Measurements from ENCODE around the gene RXFP4. TPM values are rescaled to one million over a fixed set of nuclear protein-coding genes. Genes with fewer than 3 reads are reported as not detected.

Gene RXFP4
- polyA plus RNA-seq, 1 donor (not counting 4 experiments of a cell fraction or from before 2014, with no cell fraction given), result not detected

DNA sequence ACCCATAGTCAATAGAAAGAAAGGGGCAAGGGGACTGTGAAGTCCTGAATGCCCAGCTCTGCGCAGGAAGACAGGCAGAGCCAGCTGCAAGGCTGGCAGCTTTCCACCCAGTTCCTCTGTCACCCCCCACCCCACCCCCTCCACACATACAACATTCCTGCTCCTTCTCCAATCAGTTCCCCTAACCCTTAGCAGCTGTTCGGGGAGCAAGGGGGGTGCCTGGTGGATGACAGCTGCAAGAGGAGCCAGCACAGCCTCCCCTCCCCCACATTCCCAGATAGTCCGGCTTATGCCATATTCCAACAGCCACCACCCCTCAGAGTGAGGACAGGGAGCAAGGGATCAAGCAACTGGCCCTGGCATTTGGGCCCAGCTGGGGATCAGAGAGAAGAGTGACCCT, 27.2 kb downstream of the RXFP4 start:
- Histone ChIP-seq H4K20me1 (ENCODE audit: control insufficient read depth, extremely low read depth, insufficient read depth, low read length) (peaks cover 11% of the 10 kb centered on the region), H3K36me3 (ENCODE audit: control insufficient read depth in 2 of 2, extremely low read depth in 1 of 2, insufficient read depth in 2 of 2, low read length in 2 of 2) (peaks cover 45 to 49% of the 10 kb centered on the region in 2 experiments), H3K79me2 (ENCODE audit: control insufficient read depth, insufficient read depth, low read length) (peaks cover 52% of the 10 kb centered on the region), H2AFZ (ENCODE audit: control insufficient read depth, low read length) (no peak overlapping the region), H3K9ac (ENCODE audit: control insufficient read depth, extremely low read depth, insufficient read depth, low read length) (no peak overlapping the region), H3K27ac (ENCODE audit: control insufficient read depth, insufficient read depth, low read length) (no peak overlapping the region), H3K9me3 (ENCODE audit: control insufficient read depth, low read depth, low read length) (no peaks in the 10 kb centered on the region), H3K4me1 (ENCODE audit: control insufficient read depth, extremely low read depth, insufficient read depth, low read length) (no peaks in the 10 kb centered on the region), H3K27me3 (ENCODE audit: control insufficient read depth, extremely low read depth, insufficient read depth, low read length) (no peaks in the 10 kb centered on the region), H3K4me2 (ENCODE audit: control insufficient read depth, extremely low read depth, insufficient read depth, low read depth, low read length) (no peak overlapping the region), H3K4me3 (ENCODE audit: control insufficient read depth in 2 of 3, extremely low read depth in 1 of 3, insufficient read depth in 2 of 3, low read depth in 1 of 3, low read length in 3 of 3) (no peak overlapping the region), H3K9me1 (ENCODE audit: control insufficient read depth, extremely low read depth, insufficient read depth, low read length) (no peaks in the 10 kb centered on the region)
- FAIRE-seq (no peak), DNase-seq (ENCODE audit: low read depth, low spot score) (no peak)
- dilution Hi-C loops (cut with MboI; ENCODE audit: extremely low pct_ligation_motif_present, low sequenced_read_pairs), result no loop called here
- TF ChIP-seq, protein P1, sequence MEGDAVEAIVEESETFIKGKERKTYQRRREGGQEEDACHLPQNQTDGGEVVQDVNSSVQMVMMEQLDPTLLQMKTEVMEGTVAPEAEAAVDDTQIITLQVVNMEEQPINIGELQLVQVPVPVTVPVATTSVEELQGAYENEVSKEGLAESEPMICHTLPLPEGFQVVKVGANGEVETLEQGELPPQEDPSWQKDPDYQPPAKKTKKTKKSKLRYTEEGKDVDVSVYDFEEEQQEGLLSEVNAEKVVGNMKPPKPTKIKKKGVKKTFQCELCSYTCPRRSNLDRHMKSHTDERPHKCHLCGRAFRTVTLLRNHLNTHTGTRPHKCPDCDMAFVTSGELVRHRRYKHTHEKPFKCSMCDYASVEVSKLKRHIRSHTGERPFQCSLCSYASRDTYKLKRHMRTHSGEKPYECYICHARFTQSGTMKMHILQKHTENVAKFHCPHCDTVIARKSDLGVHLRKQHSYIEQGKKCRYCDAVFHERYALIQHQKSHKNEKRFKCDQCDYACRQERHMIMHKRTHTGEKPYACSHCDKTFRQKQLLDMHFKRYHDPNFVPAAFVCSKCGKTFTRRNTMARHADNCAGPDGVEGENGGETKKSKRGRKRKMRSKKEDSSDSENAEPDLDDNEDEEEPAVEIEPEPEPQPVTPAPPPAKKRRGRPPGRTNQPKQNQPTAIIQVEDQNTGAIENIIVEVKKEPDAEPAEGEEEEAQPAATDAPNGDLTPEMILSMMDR (optimal IDR thresholded peaks at IDR 0.05 in 1 of 3, IDR thresholded peaks at IDR 0.05 in 1 of 3, conservative IDR thresholded peaks at IDR 0.05 in 1 of 3; ENCODE audit: extremely low read depth in 1 of 3, insufficient read depth in 2 of 3, low read length in 3 of 3), result no peak
- TF ChIP-seq EZH2 (IDR thresholded peaks at IDR 0.05; ENCODE audit: low read length), result no peak

DNA sequence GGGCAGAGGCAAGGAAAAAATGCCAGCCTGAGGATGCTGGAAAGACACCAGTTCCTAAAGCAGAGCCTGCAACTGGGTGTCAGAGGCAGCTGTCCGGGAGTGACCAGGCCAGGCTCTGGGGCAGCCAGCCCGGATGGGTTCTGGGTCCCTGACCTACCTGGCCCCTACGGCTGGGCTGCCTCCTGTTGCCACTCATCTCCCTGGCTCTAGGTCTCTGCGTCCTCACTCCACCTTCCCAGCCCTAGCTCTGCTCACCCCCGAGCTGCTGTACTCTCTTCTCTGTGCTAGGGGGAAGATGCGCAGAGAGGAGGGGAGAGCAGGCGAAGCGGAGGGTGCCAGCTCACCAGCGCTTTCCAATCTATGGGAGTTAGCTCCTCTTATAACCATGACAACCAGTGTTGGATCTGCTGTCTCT, 27.9 kb downstream of the RXFP4 start:
- peaks cover 43 to 54% of the 10 kb centered on the region in 2 experiments for H3K36me3 ChIP-seq (ENCODE audit: control insufficient read depth in 2 of 2, extremely low read depth in 1 of 2, insufficient read depth in 2 of 2, low read length in 2 of 2)
- FAIRE-seq (no peak), DNase-seq (ENCODE audit: low read depth, low spot score) (no peak)
- H3K4me3 ChIP-seq (ENCODE audit: control insufficient read depth in 2 of 3, extremely low read depth in 1 of 3, insufficient read depth in 2 of 3, low read depth in 1 of 3, low read length in 3 of 3), result no peak overlapping the region
- dilution Hi-C loops (cut with MboI; ENCODE audit: extremely low pct_ligation_motif_present, low sequenced_read_pairs), result no loop called here
- H3K4me1 ChIP-seq (ENCODE audit: control insufficient read depth, extremely low read depth, insufficient read depth, low read length), result peaks cover 5% of the 10 kb centered on the region
- peaks cover 16% of the 10 kb centered on the region for H4K20me1 ChIP-seq (ENCODE audit: control insufficient read depth, extremely low read depth, insufficient read depth, low read length)
- no peak overlapping the region for H3K9ac ChIP-seq (ENCODE audit: control insufficient read depth, extremely low read depth, insufficient read depth, low read length)
- TF ChIP-seq EZH2 (IDR thresholded peaks at IDR 0.05; ENCODE audit: low read length), result no peak
- TF ChIP-seq, protein P1 (optimal IDR thresholded peaks at IDR 0.05 in 1 of 3, IDR thresholded peaks at IDR 0.05 in 1 of 3, conservative IDR thresholded peaks at IDR 0.05 in 1 of 3; ENCODE audit: extremely low read depth in 1 of 3, insufficient read depth in 2 of 3, low read length in 3 of 3), result no peak
- peaks cover 59% of the 10 kb centered on the region for H3K79me2 ChIP-seq (ENCODE audit: control insufficient read depth, insufficient read depth, low read length)
- no peaks in the 10 kb centered on the region for H3K27me3 ChIP-seq (ENCODE audit: control insufficient read depth, extremely low read depth, insufficient read depth, low read length)
- H3K9me1 ChIP-seq (ENCODE audit: control insufficient read depth, extremely low read depth, insufficient read depth, low read length), result peaks cover 3% of the 10 kb centered on the region
- H2AFZ ChIP-seq (ENCODE audit: control insufficient read depth, low read length), result no peak overlapping the region
- H3K9me3 ChIP-seq (ENCODE audit: control insufficient read depth, low read depth, low read length), result no peaks in the 10 kb centered on the region
- no peak overlapping the region for H3K4me2 ChIP-seq (ENCODE audit: control insufficient read depth, extremely low read depth, insufficient read depth, low read depth, low read length)
- no peak overlapping the region for H3K27ac ChIP-seq (ENCODE audit: control insufficient read depth, insufficient read depth, low read length)

Measured in keratinocyte (primary cell).